HCT116 (cell line): Measurements from ENCODE around the gene BRWD1. TPM values are rescaled to one million over a fixed set of nuclear protein-coding genes. Genes with fewer than 3 reads are reported as not detected.

ENCODE experiments used
- ATAC-seq: fragments of 200-7000 bp; cut with Tn5 transposase; 2 replicates; pipeline ENCODE4 v1.9.1; 2020; ENCODE audit warnings: mild to moderate bottlenecking, moderate library complexity
- BruUV-seq: library from RNA; stranded (reverse); fragments of 400-500 nt; replicated peaks from 2 replicates; lab custom pipeline; 2021; lab: Mats Ljungman, UMichigan
- CTCF ChIA-PET: fragments of 300-600 bp; sonication (Branson Sonifier 250); formaldehyde crosslinking; loops from one replicate; lab custom pipeline; 2021; ENCODE audit warnings: antibody characterized with exemption; lab: Charles Lee
- POLR2A ChIA-PET: fragments of 300-600, 350-600 bp; sonication (Branson Sonifier 250); formaldehyde crosslinking; loops from one replicate; lab custom pipeline; 2021; ENCODE audit warnings: antibody characterized with exemption; lab: Charles Lee
- RAD21 ChIA-PET, 2 experiments: fragments of 300-600 bp; sonication (Branson Sonifier 250); formaldehyde crosslinking; loops; one replicate each; lab custom pipeline; 2023; ENCODE audit warnings: low total read pairs in 2 of 2; ENCODE audit not compliant: uncharacterized antibody in 2 of 2, unreplicated experiment in 2 of 2, low non-redundant PET in 1 of 2; lab: Charles Lee
- DNase-seq: peaks from one replicate; pipeline ENCODE4 v3.0.0-alpha.2; 2010; ENCODE audit warnings: low read depth, low spot score
- H2AFZ ChIP-seq: fragments of 200-600 bp; shearing (Covaris generic), sonication (generic); 2 replicates; pipeline ENCODE4 v1.6.1; 2017; ENCODE audit warnings: low read depth, mixed run types, mixed read lengths, antibody characterized with exemption, low read length; ENCODE audit not compliant: poor library complexity, severe bottlenecking
- H3K27ac ChIP-seq: 2 replicates; pipeline ENCODE4 v1.5.1; 2012; ENCODE audit warnings: low read depth, low read length
- H3K27me3 ChIP-seq: fragments of 200-600 bp; sonication (generic); 2 replicates; pipeline ENCODE4 v1.6.1; 2016; ENCODE audit warnings: mixed run types, low read length, mixed read lengths; ENCODE audit not compliant: insufficient read depth
- H3K36me3 ChIP-seq, 2 experiments: fragments of 200-500 bp in 1 of 2; fragments of 200-600 bp in 1 of 2; sonication (Bioruptor generic) in 1 of 2; sonication (generic) in 1 of 2; 2 replicates each; pipeline versions ENCODE4 v1.5.1 to v1.6.1; 2014 to 2016; ENCODE audit warnings: low read length in 2 of 2, inconsistent platforms in 1 of 2, mixed read lengths in 1 of 2, mixed run types in 1 of 2; ENCODE audit not compliant: insufficient read depth in 2 of 2, control insufficient read depth in 1 of 2
- H3K4me1 ChIP-seq, 2 experiments: fragments of 200-600 bp in 1 of 2; sonication (generic) in 1 of 2; 2 replicates each; pipeline versions ENCODE4 v1.5.1 to v1.6.1; 2012 to 2017; ENCODE audit warnings: low read length in 2 of 2, inconsistent platforms in 1 of 2, mild to moderate bottlenecking in 1 of 2, mixed read lengths in 1 of 2, mixed run types in 1 of 2, moderate library complexity in 1 of 2; ENCODE audit not compliant: insufficient read depth in 2 of 2, control insufficient read depth in 1 of 2
- H3K4me2 ChIP-seq: fragments of 200-600 bp; sonication (generic); 2 replicates; pipeline ENCODE4 v1.6.1; 2017; ENCODE audit warnings: mixed run types, low read length, mixed read lengths
- H3K4me3 ChIP-seq, 2 experiments: fragments of 200-600 bp in 1 of 2; sonication (generic) in 1 of 2; replicated peaks in 1 of 2; 2 replicates each; pipeline ENCODE4 v1.5.1; 2011 to 2016; ENCODE audit warnings: low read length in 2 of 2, control low read depth in 1 of 2, low read depth in 1 of 2, mild to moderate bottlenecking in 1 of 2, mixed read lengths in 1 of 2, mixed run types in 1 of 2
- H3K79me2 ChIP-seq: fragments of 200-600 bp; sonication (generic); 2 replicates; pipeline ENCODE4 v1.6.1; 2017; ENCODE audit warnings: mild to moderate bottlenecking, mixed run types, low read length, moderate library complexity, mixed read lengths; ENCODE audit not compliant: insufficient read depth
- H3K9ac ChIP-seq: fragments of 200-600 bp; sonication (generic); 2 replicates; pipeline ENCODE4 v1.6.1; 2016; ENCODE audit warnings: low read length, mixed read lengths
- H3K9me2 ChIP-seq: fragments of 200-600 bp; sonication (generic), shearing (Covaris generic); 2 replicates; pipeline ENCODE4 v1.6.1; 2017; ENCODE audit warnings: mixed run types, mild to moderate bottlenecking, moderate library complexity; ENCODE audit not compliant: insufficient read depth
- H3K9me3 ChIP-seq, 2 experiments: fragments of 200-500 bp in 1 of 2; fragments of 200-600 bp in 1 of 2; sonication (Bioruptor generic) in 1 of 2; sonication (generic) in 1 of 2; 2 replicates each; pipeline ENCODE4 v1.6.1; 2014 to 2017; ENCODE audit warnings: low read length in 2 of 2, mixed read lengths in 2 of 2, inconsistent platforms in 1 of 2, low read depth in 1 of 2, mild to moderate bottlenecking in 1 of 2, mixed run types in 1 of 2, moderate library complexity in 1 of 2; ENCODE audit not compliant: control insufficient read depth in 1 of 2, insufficient read depth in 1 of 2
- H4K20me1 ChIP-seq: fragments of 200-600 bp; sonication (generic), shearing (Covaris generic); 2 replicates; pipeline ENCODE4 v1.6.1; 2017; ENCODE audit warnings: mixed run types, mild to moderate bottlenecking, moderate library complexity; ENCODE audit not compliant: insufficient read depth
- CBX3 ChIP-seq: IDR thresholded peaks from 2 replicates; pipeline ENCODE4 v1.6.1; 2012; ENCODE audit warnings: low read depth
- CEBPB ChIP-seq: IDR thresholded peaks from 2 replicates; pipeline ENCODE4 v1.6.1; 2012; ENCODE audit warnings: low read depth
- EZH2 ChIP-seq: fragments of 200-600 bp; sonication (generic); IDR thresholded peaks from 2 replicates; pipeline ENCODE4 v1.6.1; 2017; ENCODE audit warnings: antibody characterized with exemption, mixed run types
- FOSL1 ChIP-seq: IDR thresholded peaks from 2 replicates; pipeline ENCODE4 v1.6.1; 2012; ENCODE audit warnings: low read depth
- JUND ChIP-seq: IDR thresholded peaks from 2 replicates; pipeline ENCODE4 v1.6.1; 2012
- POLR2A ChIP-seq: IDR thresholded peaks from 2 replicates; pipeline ENCODE4 v1.7.0; 2011; ENCODE audit warnings: borderline replicate concordance; ENCODE audit not compliant: insufficient read depth, insufficient read length; ENCODE audit errors: extremely low read depth
- RAD21 ChIP-seq: IDR thresholded peaks from 2 replicates; pipeline ENCODE4 v1.6.1; 2012; ENCODE audit warnings: low read depth, mild to moderate bottlenecking
- SIN3A ChIP-seq: IDR thresholded peaks from 2 replicates; pipeline ENCODE4 v1.6.1; 2012; ENCODE audit warnings: low read depth
- SP1 ChIP-seq: IDR thresholded peaks from 2 replicates; pipeline ENCODE4 v1.6.1; 2012; ENCODE audit warnings: low read depth
- SRF ChIP-seq: IDR thresholded peaks from 2 replicates; pipeline ENCODE4 v1.6.1; 2012; ENCODE audit warnings: low read depth
- TCF7L2 ChIP-seq: IDR thresholded peaks from 2 replicates; pipeline ENCODE4 v1.7.0; 2011; ENCODE audit warnings: borderline replicate concordance, inconsistent platforms; ENCODE audit not compliant: insufficient read depth, insufficient read length; ENCODE audit errors: extremely low read depth
- ZNF274 ChIP-seq: fragments of 200-500 bp; sonication (Bioruptor generic); IDR thresholded peaks from 2 replicates; pipeline ENCODE4 v1.6.1; 2014; ENCODE audit warnings: mild to moderate bottlenecking, low read depth, low read length, inconsistent platforms
- intact Hi-C: fragments of 100-400 bp; cut with micrococcal nuclease; formaldehyde crosslinking; loops from 2 replicates; pipeline ENCODE4 v1.10.0; 2022
- total RNA-seq: library from RNA; stranded (reverse); gene quantifications from one replicate; pipeline ENCODE4 v1.2.1, GENCODE V29; 2021; ENCODE audit not compliant: unreplicated experiment
- TF ChIP-seq, protein P1 (sequence below): IDR thresholded peaks from 2 replicates; pipeline ENCODE4 v1.6.1; 2012
- TF ChIP-seq, protein P2 (sequence below): IDR thresholded peaks from 2 replicates; pipeline ENCODE4 v1.6.1; 2012; ENCODE audit warnings: low read depth
- TF ChIP-seq, protein P3 (sequence below): IDR thresholded peaks from 2 replicates; pipeline ENCODE4 v1.6.1; 2011; ENCODE audit warnings: mild to moderate bottlenecking, low read length, moderate library complexity; ENCODE audit not compliant: insufficient replicate concordance; ENCODE audit errors: extremely low read depth

The BRWD1 gene
- total RNA-seq, 1 experiment from 2014 or later: 33.1 TPM

DNA sequence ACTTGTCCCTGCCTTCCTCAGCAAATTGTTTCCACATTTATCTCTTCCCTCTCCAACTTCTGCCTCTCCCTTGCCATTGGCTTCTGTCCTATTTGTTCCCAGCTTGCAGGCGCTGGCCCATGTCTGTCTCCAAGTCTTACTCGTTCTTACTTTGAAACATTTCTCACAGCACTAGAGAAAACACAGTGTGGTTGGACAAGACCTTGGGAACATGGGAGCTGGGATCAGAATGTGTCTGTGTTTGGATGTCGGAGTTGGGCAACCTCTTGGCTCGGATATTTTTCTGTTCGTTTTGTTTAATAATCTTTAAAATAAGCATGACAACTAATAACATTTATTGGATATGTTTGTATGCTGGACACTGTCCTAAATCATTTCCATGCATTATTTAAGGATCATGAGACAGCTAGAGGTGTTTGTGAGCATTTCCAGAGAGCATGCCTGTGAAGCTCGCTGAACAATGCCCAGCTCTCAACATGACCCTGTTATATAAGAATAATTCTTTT lies 5.9 kb upstream of the BRWD1 start:
- ChIA-PET CTCF (no interaction called here), POLR2A (no interaction called here), RAD21 (no interaction called here)
- Histone ChIP-seq H2AFZ (no peak overlapping the region), H3K4me3 (no peak overlapping the region), H3K9ac (no peak overlapping the region), H3K27ac (no peak overlapping the region), H3K36me3 (no peaks in the 10 kb centered on the region), H3K79me2 (no peaks in the 10 kb centered on the region), H3K9me2 (peaks cover 4% of the 10 kb centered on the region; the same call in 1 of the 2 replicates), H3K4me1 (peaks cover under 1 to 22% of the 10 kb centered on the region in 2 experiments; a peak in 3 of 4 replicates), H3K27me3 (no peaks in the 10 kb centered on the region), H3K4me2 (no peak overlapping the region), H4K20me1 (no peaks in the 10 kb centered on the region), H3K9me3 (no peaks in the 10 kb centered on the region)
- no peak for TF ChIP-seq RAD21
- TF ChIP-seq, protein P1, sequence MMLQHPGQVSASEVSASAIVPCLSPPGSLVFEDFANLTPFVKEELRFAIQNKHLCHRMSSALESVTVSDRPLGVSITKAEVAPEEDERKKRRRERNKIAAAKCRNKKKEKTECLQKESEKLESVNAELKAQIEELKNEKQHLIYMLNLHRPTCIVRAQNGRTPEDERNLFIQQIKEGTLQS: no peak
- TF ChIP-seq POLR2A: no peak
- no peak for TF ChIP-seq SRF
- no peak for TF ChIP-seq CBX3
- TF ChIP-seq SP1: no peak
- no peak for TF ChIP-seq EZH2
- TF ChIP-seq, protein P2, sequence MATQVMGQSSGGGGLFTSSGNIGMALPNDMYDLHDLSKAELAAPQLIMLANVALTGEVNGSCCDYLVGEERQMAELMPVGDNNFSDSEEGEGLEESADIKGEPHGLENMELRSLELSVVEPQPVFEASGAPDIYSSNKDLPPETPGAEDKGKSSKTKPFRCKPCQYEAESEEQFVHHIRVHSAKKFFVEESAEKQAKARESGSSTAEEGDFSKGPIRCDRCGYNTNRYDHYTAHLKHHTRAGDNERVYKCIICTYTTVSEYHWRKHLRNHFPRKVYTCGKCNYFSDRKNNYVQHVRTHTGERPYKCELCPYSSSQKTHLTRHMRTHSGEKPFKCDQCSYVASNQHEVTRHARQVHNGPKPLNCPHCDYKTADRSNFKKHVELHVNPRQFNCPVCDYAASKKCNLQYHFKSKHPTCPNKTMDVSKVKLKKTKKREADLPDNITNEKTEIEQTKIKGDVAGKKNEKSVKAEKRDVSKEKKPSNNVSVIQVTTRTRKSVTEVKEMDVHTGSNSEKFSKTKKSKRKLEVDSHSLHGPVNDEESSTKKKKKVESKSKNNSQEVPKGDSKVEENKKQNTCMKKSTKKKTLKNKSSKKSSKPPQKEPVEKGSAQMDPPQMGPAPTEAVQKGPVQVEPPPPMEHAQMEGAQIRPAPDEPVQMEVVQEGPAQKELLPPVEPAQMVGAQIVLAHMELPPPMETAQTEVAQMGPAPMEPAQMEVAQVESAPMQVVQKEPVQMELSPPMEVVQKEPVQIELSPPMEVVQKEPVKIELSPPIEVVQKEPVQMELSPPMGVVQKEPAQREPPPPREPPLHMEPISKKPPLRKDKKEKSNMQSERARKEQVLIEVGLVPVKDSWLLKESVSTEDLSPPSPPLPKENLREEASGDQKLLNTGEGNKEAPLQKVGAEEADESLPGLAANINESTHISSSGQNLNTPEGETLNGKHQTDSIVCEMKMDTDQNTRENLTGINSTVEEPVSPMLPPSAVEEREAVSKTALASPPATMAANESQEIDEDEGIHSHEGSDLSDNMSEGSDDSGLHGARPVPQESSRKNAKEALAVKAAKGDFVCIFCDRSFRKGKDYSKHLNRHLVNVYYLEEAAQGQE: no peak
- TF ChIP-seq, protein P3, sequence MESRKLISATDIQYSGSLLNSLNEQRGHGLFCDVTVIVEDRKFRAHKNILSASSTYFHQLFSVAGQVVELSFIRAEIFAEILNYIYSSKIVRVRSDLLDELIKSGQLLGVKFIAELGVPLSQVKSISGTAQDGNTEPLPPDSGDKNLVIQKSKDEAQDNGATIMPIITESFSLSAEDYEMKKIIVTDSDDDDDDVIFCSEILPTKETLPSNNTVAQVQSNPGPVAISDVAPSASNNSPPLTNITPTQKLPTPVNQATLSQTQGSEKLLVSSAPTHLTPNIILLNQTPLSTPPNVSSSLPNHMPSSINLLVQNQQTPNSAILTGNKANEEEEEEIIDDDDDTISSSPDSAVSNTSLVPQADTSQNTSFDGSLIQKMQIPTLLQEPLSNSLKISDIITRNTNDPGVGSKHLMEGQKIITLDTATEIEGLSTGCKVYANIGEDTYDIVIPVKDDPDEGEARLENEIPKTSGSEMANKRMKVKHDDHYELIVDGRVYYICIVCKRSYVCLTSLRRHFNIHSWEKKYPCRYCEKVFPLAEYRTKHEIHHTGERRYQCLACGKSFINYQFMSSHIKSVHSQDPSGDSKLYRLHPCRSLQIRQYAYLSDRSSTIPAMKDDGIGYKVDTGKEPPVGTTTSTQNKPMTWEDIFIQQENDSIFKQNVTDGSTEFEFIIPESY: no peak
- TF ChIP-seq TCF7L2: no peak
- no peak for TF ChIP-seq CEBPB
- TF ChIP-seq SIN3A: no peak
- no peak for TF ChIP-seq FOSL1
- TF ChIP-seq JUND: no peak
- no peak for TF ChIP-seq ZNF274
- no peak for ATAC-seq
- no TSS peak for BruUV-seq
- DNase-seq: no peak
- intact Hi-C loops: no loop called here
